PC-9 (cell line): ENCODE data around the gene C5orf63.

Source experiments
- EZH2 ChIP-seq: fragments of 200-600 bp; sonication (generic); IDR thresholded peaks from 2 replicates; pipeline ENCODE4 v1.8.0; 2017; ENCODE audit warnings: antibody characterized with exemption, low read depth
- TF ChIP-seq, protein P1 (sequence below): fragments of 200-600 bp; sonication (generic); conservative IDR thresholded peaks from 2 replicates; pipeline ENCODE4 v1.6.1; 2017; ENCODE audit warnings: mixed run types, antibody characterized with exemption, mild to moderate bottlenecking, moderate library complexity

- TF ChIP-seq, protein P1, sequence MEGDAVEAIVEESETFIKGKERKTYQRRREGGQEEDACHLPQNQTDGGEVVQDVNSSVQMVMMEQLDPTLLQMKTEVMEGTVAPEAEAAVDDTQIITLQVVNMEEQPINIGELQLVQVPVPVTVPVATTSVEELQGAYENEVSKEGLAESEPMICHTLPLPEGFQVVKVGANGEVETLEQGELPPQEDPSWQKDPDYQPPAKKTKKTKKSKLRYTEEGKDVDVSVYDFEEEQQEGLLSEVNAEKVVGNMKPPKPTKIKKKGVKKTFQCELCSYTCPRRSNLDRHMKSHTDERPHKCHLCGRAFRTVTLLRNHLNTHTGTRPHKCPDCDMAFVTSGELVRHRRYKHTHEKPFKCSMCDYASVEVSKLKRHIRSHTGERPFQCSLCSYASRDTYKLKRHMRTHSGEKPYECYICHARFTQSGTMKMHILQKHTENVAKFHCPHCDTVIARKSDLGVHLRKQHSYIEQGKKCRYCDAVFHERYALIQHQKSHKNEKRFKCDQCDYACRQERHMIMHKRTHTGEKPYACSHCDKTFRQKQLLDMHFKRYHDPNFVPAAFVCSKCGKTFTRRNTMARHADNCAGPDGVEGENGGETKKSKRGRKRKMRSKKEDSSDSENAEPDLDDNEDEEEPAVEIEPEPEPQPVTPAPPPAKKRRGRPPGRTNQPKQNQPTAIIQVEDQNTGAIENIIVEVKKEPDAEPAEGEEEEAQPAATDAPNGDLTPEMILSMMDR = no peak
- TF ChIP-seq EZH2 = no peak
These were observed 12.8 kb downstream of the C5orf63 start for GRCh38 chr5:127060470-127060985.
